Endothelial cell (in vitro differentiated cells): ENCODE data around the gene MEIOSIN. TPM values are rescaled to one million over a fixed set of nuclear protein-coding genes. Genes with fewer than 3 reads are reported as not detected.
A peak's percentile ranks its signal among the peaks of the same experiment; 100 is the strongest.
"Not testable (repeated sequence)": the region's sequence is repeated elsewhere in the genome, so short reads cannot be mapped to it uniquely, and the experiment has no call there.

Experiments
- DNase-seq: peaks from one replicate; pipeline ENCODE4 v3.0.0; 2021; ENCODE audit warnings: low spot score
- H3K27ac Mint-ChIP-seq: one replicate; pipeline ENCODE4 v1.8.0; 2021; ENCODE audit warnings: mixed read lengths, inconsistent platforms; ENCODE audit not compliant: unreplicated experiment
- H3K27me3 Mint-ChIP-seq: one replicate; pipeline ENCODE4 v1.8.0; 2021; ENCODE audit warnings: mild to moderate bottlenecking, moderate library complexity, mixed read lengths, inconsistent platforms; ENCODE audit not compliant: unreplicated experiment
- H3K36me3 Mint-ChIP-seq: one replicate; pipeline ENCODE4 v1.8.0; 2021; ENCODE audit warnings: mild to moderate bottlenecking, low read depth, mixed read lengths, inconsistent platforms; ENCODE audit not compliant: unreplicated experiment
- H3K4me1 Mint-ChIP-seq: one replicate; pipeline ENCODE4 v1.8.0; 2021; ENCODE audit warnings: mild to moderate bottlenecking, mixed read lengths, inconsistent platforms; ENCODE audit not compliant: unreplicated experiment
- H3K4me3 Mint-ChIP-seq: one replicate; pipeline ENCODE4 v1.8.0; 2021; ENCODE audit warnings: mild to moderate bottlenecking, mixed read lengths, inconsistent platforms; ENCODE audit not compliant: unreplicated experiment
- H3K9me3 Mint-ChIP-seq: one replicate; pipeline ENCODE4 v1.8.0; 2021; ENCODE audit warnings: mixed read lengths, inconsistent platforms; ENCODE audit not compliant: unreplicated experiment
- long read RNA-seq: library from polyadenylated mRNA; unstranded; transcript quantifications from one replicate; pipeline ENCODE4 v2.0.0, GENCODE V29; 2020; ENCODE audit not compliant: unreplicated experiment
- total RNA-seq: library from RNA; stranded (reverse); fragmentation: NEBNext Ultra II Directional; extraction: Animal tissue kit (Norgen Biotek cat#: 25700); gene quantifications from one replicate; pipeline ENCODE4 v1.2.1, GENCODE V29; 2021; ENCODE audit not compliant: unreplicated experiment
- TF ChIP-seq, protein P1 (sequence below): fragments of 200-600 bp; sonication (generic); IDR thresholded peaks from one replicate; pipeline ENCODE4 v1.5.0; 2021; ENCODE audit warnings: antibody characterized with exemption; ENCODE audit not compliant: unreplicated experiment

Gene MEIOSIN, protein sequence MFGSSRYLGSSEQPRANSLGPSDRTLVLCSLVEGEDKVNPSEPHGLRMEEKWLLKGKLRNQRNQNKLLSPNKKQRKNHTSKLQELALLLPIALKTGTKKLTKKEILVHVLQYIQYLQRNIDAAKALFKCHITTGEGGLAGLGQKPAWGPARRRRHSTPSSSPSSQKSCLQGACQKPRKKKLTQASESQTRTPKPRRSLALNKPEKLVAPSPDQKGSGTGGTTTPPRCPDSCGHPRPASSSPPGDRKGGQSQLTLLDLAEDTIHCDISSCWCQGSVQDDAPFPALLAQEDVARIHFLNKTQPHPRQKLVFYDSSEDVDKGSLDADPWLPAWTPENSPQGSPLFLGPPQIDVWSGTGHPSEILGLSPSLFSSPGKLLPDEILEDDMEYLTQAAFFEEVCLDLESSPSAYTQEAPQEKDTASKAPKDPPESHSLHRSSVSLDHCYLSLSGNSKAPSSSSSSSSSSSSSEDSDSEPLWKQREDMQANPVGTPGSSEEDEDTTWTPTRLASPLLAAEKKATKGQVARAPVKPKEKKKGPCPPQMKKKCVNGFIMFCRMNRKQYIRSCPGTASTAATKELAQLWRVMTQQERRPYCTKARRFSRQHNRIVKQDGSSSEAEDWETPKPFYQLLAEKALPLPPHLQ
- not detected for total RNA-seq
- long read RNA-seq: 0 reads

DNA sequence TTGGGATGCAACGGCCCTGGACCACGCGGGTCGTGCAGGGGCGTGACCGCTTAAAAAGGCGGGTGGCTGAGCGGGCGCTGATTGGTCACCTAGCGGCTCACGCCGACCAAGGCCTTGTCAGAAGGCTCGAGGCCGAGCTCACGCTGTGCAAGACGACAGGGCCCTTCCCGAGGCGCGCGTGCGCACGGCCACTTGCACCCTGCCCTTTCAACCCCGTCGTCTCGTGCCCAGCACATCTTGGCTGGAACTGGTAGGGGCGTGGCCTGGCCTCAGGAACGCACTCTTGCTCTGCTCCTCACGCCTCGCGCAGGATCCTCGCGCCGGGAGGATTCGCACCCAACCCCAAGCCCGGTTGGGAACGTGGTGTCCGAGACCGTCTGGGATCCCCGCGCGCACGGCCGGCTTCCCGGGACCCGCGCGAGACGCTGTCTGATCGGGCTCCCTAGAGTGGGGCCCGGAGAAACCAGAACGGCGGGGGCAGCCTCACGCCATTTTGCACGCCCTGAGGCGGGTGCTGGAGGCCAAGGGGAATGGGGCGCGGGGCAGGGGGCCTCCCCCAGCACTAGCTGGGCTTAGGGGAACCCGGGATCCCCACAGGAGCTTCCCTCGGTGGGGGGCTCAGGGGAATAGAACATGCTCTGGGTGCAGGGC lies at the start of gene MEIOSIN:
Gene MEIOSIN (plus strand): TSS at position 280 of the 651 bp plus-strand sequence. CDS start 1,938 bp downstream, outside the sequence.
- Mint-ChIP-seq H3K27me3 (peaks cover 17% of the 10 kb centered on the region), H3K36me3 (no peaks in the 10 kb centered on the region), H3K27ac (no peak within 1 kb of the TSS), H3K9me3 (no peaks in the 10 kb centered on the region), H3K4me3 (peak within 1 kb of the TSS; percentile 75), H3K4me1 (peaks cover 5% of the 10 kb centered on the region)
- TF ChIP-seq, protein P1, sequence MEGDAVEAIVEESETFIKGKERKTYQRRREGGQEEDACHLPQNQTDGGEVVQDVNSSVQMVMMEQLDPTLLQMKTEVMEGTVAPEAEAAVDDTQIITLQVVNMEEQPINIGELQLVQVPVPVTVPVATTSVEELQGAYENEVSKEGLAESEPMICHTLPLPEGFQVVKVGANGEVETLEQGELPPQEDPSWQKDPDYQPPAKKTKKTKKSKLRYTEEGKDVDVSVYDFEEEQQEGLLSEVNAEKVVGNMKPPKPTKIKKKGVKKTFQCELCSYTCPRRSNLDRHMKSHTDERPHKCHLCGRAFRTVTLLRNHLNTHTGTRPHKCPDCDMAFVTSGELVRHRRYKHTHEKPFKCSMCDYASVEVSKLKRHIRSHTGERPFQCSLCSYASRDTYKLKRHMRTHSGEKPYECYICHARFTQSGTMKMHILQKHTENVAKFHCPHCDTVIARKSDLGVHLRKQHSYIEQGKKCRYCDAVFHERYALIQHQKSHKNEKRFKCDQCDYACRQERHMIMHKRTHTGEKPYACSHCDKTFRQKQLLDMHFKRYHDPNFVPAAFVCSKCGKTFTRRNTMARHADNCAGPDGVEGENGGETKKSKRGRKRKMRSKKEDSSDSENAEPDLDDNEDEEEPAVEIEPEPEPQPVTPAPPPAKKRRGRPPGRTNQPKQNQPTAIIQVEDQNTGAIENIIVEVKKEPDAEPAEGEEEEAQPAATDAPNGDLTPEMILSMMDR: no peak
- DNase-seq: no peak

GRCh38 chr19:45685045-45685444 lies 48.2 kb upstream of the MEIOSIN start:
- not testable (repeated sequence) for H3K4me1 Mint-ChIP-seq, H3K9me3 Mint-ChIP-seq, H3K4me3 Mint-ChIP-seq, DNase-seq, H3K27ac Mint-ChIP-seq, H3K27me3 Mint-ChIP-seq
- H3K36me3 Mint-ChIP-seq: peaks cover 25% of the 10 kb centered on the region

DNA sequence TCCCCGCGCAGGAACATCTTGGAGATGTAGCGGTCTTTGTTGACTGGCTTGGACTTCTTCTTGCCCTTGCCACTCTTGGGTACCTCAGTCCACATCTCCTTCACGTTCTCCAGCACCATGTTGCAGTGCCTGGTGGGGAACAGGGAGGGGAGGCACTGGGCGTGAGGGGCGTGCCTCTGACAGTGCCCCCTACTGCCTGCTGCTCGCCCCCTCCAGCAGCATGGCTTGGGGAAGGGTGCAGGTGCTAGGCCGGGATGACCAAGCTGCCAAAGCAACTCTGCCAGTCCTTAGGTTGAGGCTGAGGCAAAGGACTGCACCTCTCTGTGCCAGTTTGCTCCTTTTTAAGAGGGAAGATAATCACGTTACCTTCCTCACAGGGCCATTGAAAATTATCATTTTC lies 45.6 kb upstream of the MEIOSIN start:
- peaks cover 9% of the 10 kb centered on the region for H3K27me3 Mint-ChIP-seq
- H3K9me3 Mint-ChIP-seq: no peaks in the 10 kb centered on the region
- H3K4me1 Mint-ChIP-seq: peaks cover 9% of the 10 kb centered on the region
- H3K36me3 Mint-ChIP-seq: peaks cover 29% of the 10 kb centered on the region
- TF ChIP-seq, protein P1: no peak
- DNase-seq: no peak
- no peak overlapping the region for H3K4me3 Mint-ChIP-seq
- no peak overlapping the region for H3K27ac Mint-ChIP-seq

- Mint-ChIP-seq H3K36me3 (peaks cover 21% of the 10 kb centered on the region), H3K27me3 (peaks cover 8% of the 10 kb centered on the region), H3K4me3 (peak within 1 kb of the TSS; percentile 100), H3K4me1 (peaks cover 9% of the 10 kb centered on the region), H3K9me3 (no peaks in the 10 kb centered on the region), H3K27ac (peak within 1 kb of the TSS; percentile 96)
- TF ChIP-seq, protein P1: peak; percentile 40
- peak; percentile 93 for DNase-seq
Observed at GRCh38 chr19:45691516-45692186, 41.6 kb upstream of the MEIOSIN start, which contains the start of gene SNRPD2. SNRPD2 (minus strand) TSS chr19:45691953; CDS start chr19:45691888, 65 bp downstream.
